NCI-H524 treated with DMSO at 0.1 percent for 48 hours (cell line): Measurements from ENCODE around the gene TM9SF3.

Experiments
- DNase-seq: peaks from one replicate; lab custom pipeline; 2025; lab: John Stamatoyannopoulos, UW

The TM9SF3 gene

GRCh38 chr10:96468845-96469244 lies 118.0 kb downstream of the TM9SF3 start:
- DNase-seq: no peak
